NCI-H748 treated with DMSO at 0.1 percent for 48 hours (cell line): ENCODE measurements around the gene RANGAP1.

Experiments
- DNase-seq: peaks from one replicate; lab custom pipeline; 2025; lab: John Stamatoyannopoulos, UW

RANGAP1 gene, protein sequence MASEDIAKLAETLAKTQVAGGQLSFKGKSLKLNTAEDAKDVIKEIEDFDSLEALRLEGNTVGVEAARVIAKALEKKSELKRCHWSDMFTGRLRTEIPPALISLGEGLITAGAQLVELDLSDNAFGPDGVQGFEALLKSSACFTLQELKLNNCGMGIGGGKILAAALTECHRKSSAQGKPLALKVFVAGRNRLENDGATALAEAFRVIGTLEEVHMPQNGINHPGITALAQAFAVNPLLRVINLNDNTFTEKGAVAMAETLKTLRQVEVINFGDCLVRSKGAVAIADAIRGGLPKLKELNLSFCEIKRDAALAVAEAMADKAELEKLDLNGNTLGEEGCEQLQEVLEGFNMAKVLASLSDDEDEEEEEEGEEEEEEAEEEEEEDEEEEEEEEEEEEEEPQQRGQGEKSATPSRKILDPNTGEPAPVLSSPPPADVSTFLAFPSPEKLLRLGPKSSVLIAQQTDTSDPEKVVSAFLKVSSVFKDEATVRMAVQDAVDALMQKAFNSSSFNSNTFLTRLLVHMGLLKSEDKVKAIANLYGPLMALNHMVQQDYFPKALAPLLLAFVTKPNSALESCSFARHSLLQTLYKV

DNA sequence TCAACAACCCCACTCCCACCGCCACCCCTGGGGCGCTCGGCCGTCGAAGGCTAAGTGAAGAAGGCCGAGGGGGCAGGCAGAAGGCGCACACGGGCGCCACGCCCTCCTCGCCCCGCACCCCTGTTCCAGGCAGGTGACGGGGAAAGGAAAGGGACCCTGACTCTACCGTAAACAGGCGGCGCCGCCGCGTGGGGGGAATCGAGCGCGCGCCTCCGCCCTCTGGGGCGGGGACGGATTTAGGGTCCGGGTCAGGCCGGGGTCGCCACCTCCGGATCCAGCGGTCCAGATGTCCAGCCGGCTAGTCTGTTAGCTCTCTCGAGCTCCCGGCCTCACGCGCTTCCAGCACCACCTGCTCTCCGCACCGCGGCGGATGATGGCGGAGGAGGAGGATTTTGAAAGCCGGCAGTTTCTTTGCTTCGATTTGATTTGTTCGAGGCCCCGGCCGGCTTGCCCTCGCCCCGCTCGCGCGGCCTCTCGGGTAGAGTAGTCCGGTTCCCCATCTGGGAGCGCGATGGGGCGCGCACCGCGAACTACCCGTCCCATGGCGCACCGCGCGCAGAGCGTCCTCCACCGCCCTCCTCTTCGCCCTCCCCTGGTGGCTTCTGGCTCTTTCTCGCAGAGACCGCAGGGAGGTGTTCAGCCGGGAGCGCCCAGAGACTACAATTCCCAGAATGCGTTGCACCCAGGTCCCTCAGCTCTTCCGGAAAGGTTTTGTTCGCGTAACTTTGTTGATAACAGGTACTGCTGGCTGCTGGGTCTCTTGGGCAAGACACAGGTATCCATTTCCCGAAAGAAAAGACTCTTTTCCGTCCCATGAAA lies at the start of gene RANGAP1:
RANGAP1 (minus strand) TSS at position 368 of the 819 bp plus-strand sequence. CDS start 5,143 bp downstream, outside the sequence.
- peak; percentile 99 for DNase-seq

DNA sequence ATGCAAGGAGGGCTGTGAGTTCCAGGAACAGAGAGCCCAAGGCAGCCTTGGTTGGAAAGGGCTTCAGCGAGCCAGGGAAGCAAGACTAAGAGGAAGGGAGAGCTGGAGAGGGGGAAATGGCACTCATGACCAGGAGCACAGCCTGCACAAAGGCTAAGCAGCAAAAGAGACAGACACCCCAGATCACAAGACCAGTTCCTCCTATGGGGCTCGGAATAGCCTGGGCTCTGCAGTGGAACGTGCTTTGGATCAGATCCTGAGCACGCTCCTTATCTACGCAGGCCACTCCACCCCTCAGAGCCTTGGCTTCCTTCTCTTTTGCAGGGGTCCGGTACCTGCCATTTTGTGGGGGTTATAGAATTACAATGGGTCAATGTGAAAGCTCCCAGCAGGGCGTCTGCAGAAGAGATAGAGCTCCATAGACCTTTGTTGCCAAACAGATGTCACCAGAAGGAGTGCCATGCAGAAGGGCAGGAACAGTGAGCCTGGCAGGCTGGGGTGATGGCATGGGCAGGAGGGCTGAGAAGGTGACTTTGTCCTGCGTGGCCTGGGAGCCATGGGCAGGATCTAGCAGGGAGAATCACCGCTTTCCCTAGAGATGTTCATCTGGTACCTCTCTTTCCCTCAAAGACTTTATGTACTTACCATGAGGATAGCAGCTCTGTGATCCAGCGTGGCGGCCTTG lies 49.1 kb upstream of the RANGAP1 start:
- no peak for DNase-seq

DNA sequence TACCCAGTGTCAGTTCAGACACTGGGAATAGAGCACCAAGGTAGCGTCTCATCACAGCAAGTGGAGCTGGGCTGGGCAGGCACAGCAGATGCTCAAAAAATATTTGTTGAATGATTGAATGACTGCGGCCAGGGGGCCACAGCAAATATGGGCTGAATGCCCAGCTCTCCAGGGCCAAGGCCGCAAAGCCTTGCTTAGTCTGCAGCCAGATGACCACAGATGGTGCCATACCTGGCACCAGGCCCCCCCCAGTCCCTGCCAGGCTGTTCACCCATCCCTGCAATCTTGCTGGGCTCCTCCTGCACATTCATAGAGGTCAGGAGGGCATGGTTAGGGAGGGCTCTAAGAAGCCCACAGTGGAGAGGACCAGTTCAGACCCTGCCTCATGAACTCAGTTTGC lies 48.2 kb upstream of the RANGAP1 start:
- no peak for DNase-seq

DNA sequence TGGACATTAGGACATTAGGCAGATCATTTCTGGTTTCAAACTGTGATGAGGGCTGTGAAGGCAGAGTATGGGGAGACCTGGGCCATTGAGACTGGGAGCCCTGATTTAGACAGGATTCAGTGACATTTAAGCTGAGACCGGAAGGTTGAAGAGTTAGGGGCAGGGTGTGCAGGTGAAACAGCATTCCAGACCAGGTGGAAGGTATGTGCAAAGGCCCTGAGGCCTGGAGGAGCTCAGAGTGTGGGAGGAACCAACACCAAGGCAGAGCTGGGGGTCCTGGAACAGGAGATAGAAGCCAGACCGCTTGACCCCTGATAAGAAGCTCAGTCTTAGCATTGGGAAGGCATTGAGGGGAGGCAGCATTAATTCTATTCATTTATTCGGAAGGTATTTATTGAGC lies 47.8 kb upstream of the RANGAP1 start:
- no peak for DNase-seq

DNA sequence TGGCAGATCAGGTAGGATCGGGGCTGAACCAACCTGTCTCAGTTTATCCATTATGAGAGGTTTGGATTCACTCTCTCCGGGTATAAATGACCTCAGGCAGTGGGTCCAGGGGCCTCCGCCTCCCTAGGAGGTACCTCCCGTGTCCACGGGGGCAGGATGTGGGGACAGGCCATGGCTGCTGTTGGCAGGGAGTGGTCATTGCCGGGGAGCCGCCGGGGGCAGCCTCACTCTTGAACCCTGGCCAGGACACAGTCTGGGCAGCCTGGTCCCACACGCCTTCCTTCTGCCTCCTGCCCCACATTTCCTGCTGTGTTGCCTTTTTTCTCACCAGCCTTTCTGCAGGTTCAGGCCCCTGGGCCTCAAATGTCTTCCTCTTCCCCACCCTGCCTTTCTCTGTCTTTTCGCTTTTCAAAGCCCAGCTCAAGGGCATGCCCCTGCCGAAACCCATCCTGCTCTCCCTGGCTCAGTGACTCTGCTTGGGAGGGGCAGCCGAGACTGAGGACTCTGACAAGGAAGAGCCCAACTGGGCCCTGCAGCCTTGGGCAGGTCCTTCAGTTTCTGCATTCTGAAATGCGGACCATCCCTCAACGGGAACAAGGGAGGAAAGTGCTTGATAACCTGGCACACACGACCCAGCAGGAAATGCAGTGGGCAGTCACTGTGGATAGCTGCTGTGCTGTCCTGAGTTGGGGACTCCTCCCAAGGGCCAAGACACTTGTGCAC lies 46.4 kb upstream of the RANGAP1 start:
- no peak for DNase-seq

DNA sequence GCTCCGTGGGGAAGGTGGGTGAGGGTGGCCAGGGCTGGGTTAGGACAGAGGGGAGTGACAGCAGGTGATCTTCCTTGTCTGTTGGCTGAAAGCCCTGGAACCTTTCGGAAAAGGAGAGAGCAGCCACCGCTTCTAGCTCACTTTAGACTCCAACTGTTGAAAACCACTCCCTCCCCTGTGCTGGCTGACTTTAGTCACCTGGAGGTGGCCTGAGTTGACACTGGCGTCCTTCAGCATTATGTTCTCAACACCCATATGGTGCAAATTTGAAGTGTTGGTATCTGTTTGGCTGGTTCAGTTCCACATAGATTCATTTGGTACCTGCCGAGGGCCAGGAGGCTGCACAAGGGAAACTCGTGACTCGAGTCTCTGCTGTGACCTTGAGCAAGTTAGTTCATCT lies 44.2 kb upstream of the RANGAP1 start:
- no peak for DNase-seq

DNA sequence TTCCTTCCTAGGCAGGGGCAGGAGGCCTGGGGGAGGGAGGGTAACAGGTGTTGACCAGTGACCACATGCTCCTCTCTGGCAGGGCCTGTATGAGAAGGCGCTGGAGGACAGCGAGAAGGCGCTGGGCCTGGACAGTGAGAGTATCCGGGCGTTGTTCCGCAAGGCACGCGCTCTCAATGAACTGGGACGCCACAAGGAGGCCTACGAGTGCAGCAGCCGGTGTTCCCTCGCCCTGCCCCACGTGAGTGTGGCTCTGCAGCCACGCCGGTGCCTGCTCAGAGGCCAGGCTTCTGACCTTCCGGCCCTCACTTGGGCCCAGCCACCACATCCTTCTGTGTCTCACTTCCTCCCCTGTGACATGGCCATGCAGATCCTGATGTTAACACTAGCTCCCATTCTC lies 41.1 kb upstream of the RANGAP1 start:
- no peak for DNase-seq

DNA sequence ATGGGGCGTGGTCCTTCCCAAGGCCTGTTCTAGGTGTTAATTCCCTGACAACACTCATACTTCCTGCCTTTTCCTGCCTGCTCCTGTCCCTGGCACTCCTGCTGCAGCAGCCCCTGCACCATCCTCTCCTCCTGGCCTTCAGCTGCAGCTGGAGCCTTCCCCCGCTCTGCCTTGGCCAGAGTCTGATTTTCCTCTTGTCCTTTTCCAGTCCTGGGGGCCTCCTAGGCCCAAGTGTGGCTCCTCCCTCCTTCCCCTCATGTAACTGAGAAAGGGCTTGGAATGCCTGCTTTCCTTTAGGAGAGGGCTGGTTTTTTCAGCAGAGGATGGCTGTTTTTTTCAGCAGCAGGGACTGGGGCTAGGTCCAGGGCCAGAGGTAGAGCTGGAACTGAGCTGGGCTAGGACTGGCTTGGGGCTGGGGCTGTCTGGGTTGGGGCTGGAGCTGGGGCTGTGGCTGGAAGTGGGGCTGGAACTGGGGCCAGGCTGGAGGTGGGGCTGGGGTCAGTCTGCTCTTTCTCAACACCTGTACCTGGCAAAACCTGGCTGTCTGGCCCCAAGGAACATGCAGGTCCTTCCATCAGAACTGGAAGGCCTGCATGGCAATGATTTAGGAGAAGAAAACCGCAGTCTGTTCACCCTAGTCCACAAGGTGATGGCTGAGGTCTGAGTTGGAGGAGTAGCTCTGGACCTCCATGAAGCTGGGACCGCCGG lies 39.0 kb upstream of the RANGAP1 start:
- DNase-seq, result no peak

DNA sequence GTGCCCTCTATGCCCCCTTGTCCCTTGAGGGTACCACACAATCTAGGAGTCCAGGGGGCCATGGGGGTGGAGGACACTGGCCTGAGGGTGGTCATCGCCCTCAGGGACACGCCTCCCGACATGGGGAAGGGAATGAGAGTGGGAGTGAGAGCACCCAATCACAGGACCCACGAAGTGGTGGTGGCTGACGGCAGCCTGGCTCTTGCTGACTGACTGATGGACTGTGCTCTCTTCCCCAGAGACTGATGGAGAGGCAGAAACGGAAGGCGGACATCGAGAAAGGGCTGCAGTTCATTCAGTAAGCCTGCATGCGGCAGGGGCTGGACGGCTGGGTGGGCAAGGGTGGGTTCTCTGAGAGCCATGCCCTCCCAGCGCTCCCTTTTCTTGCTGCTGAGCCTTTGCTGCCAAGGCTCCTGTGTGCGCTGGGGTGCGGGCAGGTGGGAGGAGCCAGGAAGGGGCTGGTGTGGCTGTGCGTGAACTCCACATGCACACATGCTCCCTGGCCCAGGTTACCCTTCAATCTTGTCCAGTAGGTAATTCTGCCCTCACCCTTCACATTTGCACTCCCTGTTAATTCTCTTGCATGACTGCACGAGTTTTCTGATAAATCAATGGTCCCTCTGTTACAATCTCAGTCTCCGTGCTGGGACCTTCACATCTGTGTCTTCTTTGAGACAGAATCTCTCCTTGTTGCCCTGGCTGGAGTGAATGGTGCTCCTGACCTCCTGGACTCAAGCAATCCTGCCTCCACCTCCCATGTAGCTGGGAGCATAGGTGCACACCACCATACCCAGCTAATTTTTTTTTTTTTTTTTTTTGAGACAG lies 34.6 kb upstream of the RANGAP1 start:
- no peak for DNase-seq

DNA sequence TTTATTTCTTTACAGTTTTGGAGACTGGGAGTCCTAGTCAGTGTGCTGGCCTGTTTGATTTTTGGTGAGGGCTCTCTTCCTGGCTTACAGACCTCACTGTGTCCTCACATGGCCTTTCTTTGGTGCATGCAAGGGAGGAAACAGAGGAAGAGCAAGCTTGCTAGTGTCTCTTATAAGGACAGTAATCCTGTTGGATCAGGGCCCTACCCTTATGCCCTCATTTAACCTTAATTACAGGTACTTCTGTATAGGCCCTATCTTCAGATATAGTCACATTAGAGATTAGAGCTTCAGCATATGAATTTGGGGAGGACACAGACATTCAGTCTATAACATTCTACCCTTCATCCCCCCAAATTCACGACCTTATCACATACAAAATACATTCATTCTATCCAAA lies 29.6 kb upstream of the RANGAP1 start:
- no peak for DNase-seq

DNA sequence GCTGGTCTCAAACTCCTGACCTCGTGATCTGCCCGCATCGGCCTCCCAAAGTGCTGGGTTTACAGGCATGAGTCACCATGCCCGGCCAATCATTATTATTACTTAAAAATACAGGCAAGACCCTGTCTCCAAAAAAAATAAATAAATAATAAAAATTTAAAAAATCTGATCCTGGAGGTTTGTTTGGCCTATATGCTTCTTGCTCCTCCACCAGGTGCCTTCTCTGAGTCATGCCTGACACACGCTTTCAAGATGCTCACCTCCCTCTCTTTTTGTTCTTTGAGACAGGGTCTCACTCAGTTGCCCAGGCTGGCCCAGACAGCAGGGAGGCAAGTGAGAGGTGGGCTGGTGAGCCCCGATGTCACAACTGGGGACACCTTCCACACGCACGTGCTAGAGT lies 28.8 kb upstream of the RANGAP1 start:
- DNase-seq, result no peak

DNA sequence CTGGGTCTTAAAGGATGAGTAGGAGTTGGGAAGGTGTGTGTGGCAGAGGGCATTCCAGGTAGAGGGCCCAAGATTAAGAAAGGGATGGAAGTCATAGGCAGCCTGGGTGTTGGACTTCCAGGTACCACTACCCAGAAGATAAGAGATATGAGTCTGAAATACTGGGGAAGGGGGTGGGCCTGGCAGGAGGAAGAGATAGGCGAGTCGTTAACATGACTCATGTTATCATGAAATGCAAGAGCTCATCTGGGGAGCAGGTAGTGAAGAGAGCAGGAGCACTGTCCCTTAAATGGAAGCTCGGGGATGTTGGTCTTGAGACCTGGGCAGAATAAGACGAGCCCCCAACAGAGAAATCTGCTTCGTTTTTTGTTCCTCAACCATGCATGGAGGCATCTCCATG lies 25.5 kb upstream of the RANGAP1 start:
- no peak for DNase-seq

DNA sequence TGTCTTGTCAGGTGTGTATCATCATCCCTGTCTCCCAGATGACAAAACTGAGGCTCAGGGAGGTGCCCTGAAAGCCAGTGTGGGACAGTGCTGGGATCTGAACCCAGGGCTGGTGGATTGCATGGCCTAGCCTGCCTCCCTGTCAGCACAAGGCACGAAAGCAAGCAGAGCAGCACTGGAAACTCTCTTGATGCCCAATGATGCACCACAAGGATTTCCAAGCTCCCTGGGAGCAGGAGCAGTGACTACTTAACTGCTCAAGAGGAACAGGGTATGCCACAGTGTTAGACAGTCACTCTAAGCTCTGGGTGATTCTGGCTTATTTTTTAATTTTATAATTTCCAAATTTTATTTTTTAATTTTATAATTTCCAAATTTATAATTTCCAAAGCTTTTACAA lies 24.3 kb upstream of the RANGAP1 start:
- DNase-seq, result no peak

DNA sequence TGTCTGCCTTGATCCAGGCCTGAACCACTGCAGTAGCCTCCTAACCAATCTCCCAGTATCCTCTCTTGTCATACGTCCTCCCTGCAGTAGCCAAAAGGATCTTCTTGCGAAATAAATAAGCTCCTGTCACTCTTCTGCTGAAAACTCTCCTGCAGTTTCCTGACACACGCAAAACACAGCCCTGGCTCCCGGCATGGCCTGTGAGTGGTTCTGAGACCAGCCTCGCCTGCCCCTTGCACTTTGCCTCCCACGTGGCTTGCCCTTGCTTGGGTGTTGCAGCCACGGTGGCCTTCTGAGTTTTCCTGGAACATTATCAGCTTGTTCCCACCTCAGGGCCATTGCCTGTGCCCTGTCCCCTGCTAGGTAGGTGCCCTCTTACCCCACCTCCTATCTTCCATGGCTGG lies 22.6 kb upstream of the RANGAP1 start:
- DNase-seq, result no peak

DNA sequence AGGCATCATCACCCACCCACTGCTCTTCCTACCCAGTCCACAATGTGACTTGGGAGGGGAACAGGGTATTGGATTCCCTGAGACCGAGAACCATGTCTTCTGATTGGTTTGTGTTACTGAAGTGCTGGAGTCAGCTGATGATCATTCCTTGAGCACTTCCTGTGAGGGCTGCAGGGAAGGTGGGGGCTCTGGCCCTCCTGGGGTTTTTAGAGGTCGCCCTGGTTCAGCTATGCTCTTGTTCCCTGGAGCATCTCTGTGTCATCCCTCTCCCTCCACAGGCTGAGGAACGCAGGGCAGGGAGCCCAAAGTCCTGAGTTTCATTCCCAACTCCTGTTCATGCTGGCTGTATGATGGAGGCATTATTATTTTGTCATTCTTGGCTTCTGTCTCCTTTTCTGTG lies 22.1 kb upstream of the RANGAP1 start:
- DNase-seq, result no peak

DNA sequence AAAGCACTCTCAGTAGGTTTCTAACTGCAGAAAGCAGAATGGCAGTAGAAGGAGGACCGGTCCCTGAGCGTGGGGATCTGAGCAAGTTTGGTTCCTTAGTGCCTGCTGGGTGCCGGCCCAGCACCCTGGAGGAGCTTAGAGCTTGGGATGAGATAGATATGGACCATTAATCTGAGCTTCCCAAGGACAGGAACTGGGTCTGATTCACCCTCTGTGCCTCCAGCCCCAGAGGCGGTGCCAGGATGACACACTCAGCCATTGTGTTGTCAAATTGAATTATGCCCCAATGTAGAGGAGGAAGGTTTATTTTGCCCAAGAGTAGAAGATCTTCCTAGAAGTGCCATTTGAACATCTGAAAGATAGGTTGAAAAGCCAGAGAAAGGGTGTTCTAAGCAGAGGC lies 19.7 kb upstream of the RANGAP1 start:
- DNase-seq, result no peak

DNA sequence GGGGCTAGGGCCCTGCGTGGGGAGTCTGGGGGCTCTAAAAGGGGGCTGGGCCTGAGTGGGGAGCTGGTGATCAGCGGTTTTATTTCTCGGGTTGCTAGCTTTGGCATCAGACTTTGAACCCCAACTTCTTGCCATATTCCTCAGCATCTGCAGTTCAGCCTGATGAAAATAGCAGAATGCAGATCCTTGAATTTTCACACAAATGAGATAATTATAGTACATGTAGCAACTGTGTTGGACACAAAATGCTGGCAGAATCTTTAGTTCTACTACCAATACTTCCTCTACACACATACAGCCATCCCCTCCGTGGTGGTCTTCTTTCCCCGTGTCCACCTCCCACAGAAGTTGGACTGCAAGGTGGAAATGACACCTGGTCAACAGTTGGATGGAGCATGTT lies 16.8 kb upstream of the RANGAP1 start:
- DNase-seq, result no peak

DNA sequence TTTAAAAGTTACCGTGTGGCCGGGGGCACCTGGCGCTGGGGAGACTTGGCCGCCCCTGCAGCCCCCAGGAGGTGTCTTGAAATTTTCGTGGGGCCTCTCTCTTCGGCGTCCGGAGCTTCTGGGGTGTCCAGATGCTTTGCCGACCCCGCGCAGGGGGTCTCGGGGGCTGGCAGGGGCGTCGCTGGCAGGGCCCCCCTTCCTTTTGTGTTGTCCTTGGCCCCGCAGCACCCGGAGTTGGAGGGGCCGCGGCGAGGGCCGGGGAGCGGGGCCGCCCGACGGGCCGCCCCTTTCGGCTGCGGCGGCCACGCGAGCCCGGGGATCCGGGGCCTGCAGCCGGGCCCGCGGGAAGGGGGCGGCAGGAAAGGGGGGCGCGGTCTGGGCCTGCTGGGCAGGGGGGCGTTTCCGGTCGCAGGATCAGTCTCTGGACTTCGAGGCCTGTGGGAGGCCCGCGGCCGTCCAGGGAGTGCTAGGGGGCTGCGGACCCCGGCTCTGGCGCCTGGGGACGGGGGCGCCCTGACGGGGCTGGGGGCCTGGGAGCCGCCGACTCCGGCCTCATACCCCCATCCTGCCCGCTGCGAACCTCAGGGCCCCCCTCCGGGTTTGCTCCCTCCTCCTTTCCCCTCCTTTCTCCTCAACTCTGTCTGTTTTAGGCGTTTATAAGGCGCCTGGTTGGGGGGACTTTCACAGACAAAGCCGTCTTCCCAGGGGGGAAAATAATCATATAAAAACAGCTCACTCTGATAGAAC lies 16.2 kb upstream of the RANGAP1 start:
- DNase-seq, result no peak
